CD4-positive, alpha-beta T cell treated with Interleukin-10 for 1 hour (primary cell): ENCODE results near the gene E2F4.

Experiments
- DNase-seq: peaks from one replicate; pipeline ENCODE4 v3.0.0-alpha.2; 2020

Gene E2F4

GRCh38 chr16:67176662-67177061, 15.3 kb upstream of the E2F4 start:
- no peak for DNase-seq

DNA sequence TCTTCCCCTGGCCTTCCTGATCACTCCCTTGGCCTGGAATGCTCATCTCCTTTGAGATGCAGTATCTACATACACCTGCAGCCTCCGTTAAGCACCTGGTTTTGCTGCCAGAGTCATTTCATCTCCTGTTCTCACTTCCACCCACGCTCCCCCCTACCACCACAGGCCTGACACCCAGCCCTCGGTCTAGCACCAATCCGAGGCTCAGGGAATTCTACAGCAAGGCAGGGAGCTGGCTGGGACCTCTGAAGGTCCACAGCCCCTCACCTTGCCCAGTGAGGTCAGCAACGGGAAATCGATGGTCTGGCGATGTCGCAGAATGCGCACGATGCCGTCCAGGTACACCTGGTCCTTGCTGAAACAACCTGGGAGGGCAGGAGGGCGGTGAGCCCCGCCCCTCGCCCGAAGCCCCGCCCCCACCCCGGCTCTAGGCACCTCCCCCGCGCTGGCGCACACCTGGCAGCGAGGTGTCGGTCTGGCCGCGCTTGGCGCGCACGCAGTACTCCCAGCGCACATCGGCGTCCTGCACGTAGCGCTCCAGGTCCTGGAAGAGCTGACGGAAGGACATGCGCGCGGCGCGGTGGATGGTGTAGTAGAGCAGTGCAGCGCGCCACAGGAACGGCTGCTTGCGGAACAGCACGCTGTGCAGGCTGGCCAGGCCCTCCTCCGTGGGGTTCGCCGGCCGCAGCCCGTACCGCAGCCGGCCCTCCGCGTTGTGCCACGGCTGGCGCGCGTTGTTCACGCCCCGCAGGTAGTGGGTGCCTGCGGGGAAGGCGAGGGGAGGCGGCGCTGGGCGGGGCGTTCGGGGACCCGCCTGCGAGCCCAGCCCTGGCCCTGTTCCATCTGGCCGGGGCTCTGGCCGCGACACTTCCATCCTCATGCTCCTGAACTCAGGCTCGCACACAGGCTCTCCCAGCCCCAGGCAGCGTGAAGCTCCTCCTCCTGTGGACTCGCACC, 13.9 kb upstream of the E2F4 start:
- peak; percentile 77 for DNase-seq

DNA sequence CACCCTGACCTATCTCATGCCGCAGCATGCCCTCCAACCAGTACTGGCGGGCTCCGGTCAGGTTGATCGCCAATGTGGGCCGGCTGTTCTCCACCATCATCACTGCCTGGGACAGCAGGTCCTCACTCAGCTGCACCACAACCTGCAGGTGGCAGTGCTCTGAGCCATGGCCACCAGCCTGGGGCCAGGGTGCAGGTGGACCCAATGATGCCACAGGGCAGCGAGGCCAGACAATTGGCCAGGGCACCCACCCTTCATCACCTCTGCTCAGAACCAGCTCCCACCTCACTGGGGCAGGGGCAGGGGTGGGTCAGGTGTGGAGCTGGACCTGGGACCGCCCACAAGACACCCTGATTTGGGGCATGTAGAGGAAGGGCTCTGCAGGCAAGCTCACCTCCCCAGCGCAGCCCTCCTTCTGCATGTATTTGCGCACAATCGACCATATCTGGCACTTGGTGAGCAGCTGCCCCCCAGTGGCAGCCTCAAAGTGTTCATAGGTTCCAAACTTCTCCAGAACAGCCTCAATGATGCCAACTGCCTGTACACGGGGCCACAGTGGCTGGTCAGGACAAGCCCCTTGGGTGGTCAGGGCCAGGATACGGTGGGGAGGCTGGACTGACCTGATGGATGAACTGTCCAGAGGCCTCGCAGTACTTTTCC, 12.4 kb upstream of the E2F4 start:
- DNase-seq: peak; percentile 26

DNA sequence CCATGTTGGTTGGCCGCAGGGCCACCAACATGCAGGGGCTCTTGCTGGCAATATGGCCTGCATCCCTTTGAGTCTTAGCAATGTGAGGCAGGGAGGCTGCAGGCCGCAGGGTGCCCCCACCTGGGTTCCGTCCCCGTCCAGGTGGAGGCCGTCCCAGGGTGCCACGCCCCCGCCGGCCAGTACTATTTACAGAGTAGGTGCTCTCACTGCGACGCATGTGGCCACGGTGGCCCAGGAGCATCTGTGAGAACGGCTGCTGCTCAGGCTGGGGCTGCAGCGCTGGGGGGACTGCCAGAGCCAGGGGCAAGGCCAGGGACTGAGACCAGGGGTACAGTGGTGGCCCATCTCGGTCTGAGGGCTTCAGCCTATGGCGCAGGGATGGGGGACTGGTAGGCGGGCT, 11.8 kb upstream of the E2F4 start:
- DNase-seq: no peak

DNA sequence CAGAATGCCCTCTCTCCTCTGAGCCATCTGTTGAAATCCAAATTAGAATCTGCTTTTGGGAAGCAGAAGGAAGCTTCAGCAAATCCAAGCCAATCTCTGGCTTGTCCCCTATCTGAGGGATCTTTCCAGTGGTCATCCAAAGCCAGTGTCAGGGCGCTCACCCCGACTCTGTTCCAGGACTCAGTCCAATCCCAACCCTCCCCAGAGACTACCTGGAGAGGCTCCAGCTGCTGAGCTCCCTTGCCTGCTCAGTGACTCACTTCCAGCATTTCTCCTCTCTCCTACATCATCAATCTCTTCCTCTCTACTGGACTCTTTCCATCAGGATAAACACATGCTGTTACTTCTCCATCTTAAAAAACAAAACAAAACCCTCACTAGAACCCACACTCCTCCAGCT, 10.6 kb upstream of the E2F4 start:
- no peak for DNase-seq

- DNase-seq: no peak
These were observed 9.7 kb upstream of the E2F4 start for GRCh38 chr16:67182288-67182687.

GRCh38 chr16:67183284-67183626, 8.7 kb upstream of the E2F4 start:
- no peak for DNase-seq

DNA sequence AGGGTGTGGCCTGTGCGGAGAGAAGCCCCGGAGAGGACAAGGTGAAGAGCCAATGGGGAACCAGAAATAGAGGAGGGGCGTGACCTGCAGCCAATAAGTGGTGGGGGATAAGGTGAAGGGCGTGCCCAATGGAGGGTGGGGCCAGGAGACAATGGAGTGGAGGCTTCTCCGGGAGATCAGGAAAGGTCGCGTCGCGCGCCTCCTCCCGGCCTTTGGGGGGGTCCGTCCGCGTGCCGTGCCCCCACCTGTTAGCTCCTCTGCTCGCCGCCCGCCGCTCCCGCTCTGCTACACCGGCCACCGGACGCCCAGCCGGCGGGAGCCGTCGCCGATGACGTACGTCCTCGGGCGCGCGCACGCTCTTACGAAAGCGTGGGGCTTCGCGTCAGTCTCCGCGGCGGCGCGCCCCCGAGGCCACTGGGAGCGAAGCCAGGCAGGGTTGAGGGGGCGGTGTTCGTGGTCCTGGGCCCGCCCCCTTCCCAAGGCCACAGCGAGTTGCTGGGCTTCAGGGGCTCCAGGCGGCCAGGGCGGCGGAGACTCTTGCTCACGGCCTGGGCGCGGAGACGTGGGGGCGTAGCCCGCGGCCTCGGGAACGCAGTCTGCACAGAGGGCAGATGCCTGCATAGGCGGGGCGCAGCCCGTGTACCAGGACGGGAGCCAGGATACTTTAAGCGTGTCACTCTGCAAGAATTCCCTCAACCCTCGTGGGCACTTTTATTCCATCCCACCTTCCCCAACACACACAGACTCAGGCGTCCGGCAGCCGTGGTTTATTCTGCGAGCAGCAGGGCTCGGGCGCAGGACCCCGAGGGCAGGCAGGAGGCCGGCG, 8.1 kb upstream of the E2F4 start, which contains the start of gene MATCAP1:
MATCAP1 (minus strand) TSS at position 337 of the 826 bp plus-strand sequence. CDS start 3,353 bp downstream, outside the sequence.
- peak; percentile 98 for DNase-seq

- no peak for DNase-seq
These were observed 7.4 kb upstream of the E2F4 start for GRCh38 chr16:67184453-67184994.

DNA sequence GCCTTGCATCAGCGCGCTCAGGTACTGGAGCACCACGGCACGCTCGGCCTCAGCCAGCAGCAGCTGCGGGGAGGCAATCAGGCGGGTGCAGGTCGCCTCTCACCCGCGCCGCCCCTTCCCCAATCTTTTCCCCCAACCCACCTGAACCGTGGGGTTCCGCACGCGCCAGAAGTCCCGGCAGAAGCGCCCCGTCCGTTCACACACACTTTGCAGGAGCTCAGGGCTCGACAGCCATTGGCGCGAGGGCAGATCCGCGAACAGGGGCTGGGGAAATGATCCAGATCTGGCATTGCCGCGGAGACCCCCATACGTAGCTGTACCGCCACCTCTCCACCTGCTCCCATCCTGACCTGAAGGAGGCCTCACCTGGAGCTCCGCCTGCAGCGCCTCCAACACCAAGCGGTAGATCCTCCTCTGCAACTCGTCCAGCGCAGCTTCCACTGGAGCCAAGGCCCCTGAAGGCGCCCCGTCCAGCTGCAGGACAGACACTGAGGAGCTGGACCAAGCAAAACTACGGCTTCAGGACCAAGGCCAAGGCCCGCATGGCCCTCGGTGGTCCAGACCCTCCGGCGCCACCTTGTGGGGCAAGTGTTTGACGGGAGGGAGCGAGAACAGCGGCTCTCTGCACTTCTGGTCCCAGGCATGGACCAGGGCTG, 6.8 kb upstream of the E2F4 start:
- peak; percentile 85 for DNase-seq

DNA sequence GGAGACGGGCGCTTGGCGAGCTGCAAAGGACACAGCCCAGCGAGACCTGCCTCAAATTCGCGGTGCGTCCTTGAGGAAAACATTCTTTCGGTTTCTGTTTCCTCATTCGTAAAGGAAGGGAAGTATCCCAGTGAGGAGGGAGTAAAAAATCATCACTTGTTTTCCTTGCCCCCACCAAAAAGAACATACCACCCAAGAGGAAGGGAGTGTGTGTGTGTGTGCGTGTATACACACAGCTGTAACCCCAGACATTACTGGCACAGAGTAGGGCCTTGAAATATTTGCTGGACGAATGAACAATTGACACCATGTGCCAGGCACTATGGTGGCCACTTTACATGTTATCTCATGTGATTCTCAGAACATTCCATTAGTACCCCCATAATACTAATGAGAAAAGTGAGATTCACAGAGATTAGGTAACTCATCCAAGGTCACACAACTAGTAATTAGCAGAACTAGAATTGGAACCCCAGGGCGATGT, 6.3 kb upstream of the E2F4 start:
- DNase-seq: no peak

GRCh38 chr16:67186550-67186950, 5.4 kb upstream of the E2F4 start:
- DNase-seq: no peak

DNA sequence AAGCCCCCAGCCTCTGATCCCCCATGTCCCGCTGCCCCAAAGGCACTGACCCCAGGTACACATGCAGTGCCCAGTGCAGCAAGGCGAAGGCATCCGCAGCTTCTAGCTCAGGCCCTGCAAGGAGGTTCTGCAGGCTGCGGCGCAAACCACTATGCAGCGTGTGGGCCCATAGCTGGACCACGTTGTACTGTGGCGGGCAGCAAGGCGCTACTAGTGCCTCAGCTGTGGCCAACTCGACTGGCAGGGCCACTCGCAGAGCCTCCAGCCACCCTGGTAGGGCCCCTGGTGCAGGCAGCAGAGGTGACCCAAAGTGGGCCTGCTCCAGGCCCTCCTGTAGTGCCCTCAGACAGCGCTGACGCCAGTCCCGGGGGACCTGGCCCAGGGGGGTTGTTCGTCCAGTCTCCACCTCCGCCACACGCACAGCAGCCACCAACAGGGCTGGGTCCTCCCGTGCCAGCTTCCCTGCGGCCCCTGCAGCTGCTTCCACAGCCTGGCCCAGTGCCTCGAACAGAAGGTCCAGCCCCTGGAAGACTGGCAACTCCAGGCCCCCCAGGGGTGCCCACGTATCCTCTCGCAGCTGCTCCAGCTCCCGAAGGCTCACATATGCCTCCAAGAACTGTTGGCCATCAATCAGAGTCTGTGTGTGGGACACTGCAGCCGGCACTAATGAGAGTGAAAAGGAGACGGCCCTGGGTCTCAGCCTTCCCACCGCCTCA, 4.6 kb upstream of the E2F4 start:
- no peak for DNase-seq

GRCh38 chr16:67188323-67188722, 3.6 kb upstream of the E2F4 start:
- DNase-seq: no peak

DNA sequence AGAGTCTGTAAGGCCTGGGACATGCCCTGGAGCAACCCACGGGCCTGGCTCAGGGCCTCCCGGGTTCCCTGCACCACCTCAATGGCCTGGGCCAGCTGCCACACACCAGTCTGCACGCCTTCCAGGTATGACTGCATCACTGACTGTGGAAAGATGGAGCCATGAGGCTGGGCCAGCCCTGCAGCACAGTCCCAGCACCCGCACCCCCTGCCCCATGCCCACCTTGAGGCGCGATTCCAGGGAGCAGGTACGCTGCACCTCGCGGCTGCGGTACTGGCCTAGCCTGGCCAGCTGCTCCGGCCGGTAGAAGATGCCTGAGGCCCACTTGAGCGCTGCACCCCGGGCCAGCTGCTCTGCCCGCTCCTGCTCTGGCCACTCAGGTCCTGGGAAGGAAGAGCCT, 3.2 kb upstream of the E2F4 start:
- DNase-seq: no peak

DNA sequence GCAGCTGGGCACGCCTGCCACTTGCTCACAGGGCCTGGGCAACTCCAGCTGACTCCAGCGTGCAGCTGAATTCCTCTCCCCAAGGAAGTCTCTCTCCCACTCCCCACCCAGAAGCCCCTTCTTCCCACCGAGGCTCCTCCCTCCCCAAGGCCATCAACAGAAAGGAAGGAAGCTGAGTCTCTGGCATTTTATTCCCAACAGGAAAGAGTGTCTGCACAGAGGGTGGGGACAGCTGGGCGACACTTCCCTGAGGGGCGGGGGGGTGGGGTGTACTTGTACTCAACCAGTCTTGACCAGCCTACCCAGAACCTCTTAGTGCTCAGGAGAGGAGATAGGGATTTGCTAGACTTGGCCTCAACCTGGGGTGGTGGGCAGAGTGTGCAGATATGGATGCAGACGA, 1.9 kb upstream of the E2F4 start, which contains the start of gene EXOC3L1:
EXOC3L1 (minus strand) TSS at position 96 of the 400 bp plus-strand sequence. CDS start 460 bp downstream, outside the sequence.
- no peak for DNase-seq

GRCh38 chr16:67190448-67191399, 1.2 kb upstream of the E2F4 start:
- no peak for DNase-seq

- DNase-seq: no peak
These were observed 452 bp upstream of the E2F4 start for GRCh38 chr16:67191411-67191994.

DNA sequence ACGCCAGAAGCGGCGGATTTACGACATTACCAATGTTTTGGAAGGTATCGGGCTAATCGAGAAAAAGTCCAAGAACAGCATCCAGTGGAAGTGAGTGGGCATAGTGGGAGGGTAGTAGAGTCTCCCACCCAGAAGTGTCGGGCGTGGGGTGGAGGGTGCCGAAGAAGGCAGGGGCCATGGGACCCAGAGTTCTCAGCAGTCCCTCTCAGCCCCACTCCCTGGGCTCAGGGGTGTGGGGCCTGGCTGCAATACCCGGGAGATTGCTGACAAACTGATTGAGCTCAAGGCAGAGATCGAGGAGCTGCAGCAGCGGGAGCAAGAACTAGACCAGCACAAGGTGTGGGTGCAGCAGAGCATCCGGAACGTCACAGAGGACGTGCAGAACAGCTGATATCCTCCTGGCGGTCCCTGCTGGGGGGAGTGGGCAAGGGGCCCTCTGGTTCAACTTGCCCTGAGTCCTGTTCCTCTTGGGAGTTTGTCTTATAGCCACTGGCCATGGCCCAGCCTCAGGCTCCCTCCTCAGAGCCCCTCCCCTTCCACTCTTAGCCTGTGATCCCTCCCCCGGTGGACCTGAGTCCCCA, 916 bp downstream of the E2F4 start:
- DNase-seq: no peak
